HG03064 (cell line): ENCODE measurements around the gene DNASE2.
"Not testable (repeated sequence)": the region's sequence is repeated elsewhere in the genome, so short reads cannot be mapped to it uniquely, and the experiment has no call there.

ENCODE experiments used
- ATAC-seq: cut with Tn5 transposase; IDR thresholded peaks from one replicate; pipeline ENCODE4 v1.9.1; 2021; ENCODE audit warnings: low read depth; ENCODE audit not compliant: unreplicated experiment

The DNASE2 gene

GRCh38 chr19:12881172-12881808, at the start of gene DNASE2:
DNASE2 (minus strand) TSS chr19:12881449; CDS start chr19:12881375, 74 bp downstream.
- ATAC-seq: peak; percentile 62

- no peak for ATAC-seq
Measured at GRCh38 chr19:12930002-12930645, 48.9 kb upstream of the DNASE2 start.

GRCh38 chr19:12924621-12925310, 43.5 kb upstream of the DNASE2 start:
- no peak for ATAC-seq

- ATAC-seq: no peak
Measured at GRCh38 chr19:12922959-12923358, 41.7 kb upstream of the DNASE2 start.

- no peak for ATAC-seq
Measured at GRCh38 chr19:12921047-12921446, 39.8 kb upstream of the DNASE2 start.

GRCh38 chr19:12918253-12918652, 37.0 kb upstream of the DNASE2 start:
- no peak for ATAC-seq

GRCh38 chr19:12915860-12916259, 34.6 kb upstream of the DNASE2 start:
- not testable (repeated sequence) for ATAC-seq

DNA sequence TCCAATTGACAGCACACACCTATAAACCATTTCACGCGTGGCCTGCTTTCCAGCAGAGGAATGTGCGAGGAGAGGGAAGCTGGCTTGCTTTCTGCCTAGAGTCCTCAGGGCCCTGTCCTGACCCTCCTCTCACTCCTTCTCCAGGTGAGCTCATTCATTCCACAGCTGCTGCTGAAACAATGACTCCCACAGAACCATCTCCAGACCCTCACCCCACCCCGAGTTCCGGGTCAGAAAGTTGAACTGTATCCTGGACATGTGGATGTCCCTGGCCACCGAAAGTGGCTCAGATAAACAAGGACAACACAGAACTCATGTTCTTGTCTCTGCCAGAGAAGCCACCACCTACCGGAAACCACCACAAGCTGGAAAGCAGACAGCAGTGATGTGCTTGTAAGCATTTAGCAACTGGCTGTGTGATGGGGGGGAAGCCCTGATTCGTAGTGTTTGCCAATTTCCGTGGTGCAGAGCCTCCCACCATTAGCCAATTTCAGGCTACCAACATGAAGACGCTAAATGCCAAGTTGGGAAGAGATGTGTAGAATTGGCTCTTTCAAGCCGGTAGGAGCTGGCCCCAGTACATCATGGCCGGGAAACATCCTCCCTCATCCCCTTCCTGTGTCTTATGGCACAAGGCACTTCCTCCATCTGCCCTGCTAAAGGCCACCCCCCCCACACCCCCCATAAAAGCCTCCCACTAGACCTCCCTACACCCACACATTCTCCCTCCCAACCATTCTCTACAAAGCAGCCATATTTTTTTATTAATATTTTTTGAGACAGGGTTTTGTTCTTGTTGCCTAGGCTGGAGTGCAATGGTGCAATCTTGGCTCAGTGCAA, 32.8 kb upstream of the DNASE2 start:
- no peak for ATAC-seq

GRCh38 chr19:12913011-12913561, 31.8 kb upstream of the DNASE2 start:
- no peak for ATAC-seq

DNA sequence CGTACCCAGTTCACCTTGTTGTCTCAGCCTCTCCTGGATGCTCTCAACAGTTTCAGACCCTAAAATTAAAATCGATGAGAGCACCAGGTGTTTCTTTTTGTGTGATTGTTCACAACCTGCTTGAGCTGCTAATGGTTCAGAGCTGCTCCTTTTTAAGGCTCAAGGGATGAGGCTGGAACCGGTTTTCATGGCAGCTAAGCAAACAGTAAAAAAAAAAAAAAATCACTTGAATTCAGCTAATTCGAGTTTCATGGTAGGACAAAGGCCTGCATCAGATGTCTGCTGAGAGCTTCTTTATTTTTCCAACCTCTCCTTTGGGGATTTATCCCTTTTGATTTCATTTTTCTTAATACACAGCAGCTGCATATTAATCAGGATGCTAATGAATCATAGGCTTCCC, 31.3 kb upstream of the DNASE2 start:
- ATAC-seq: no peak

DNA sequence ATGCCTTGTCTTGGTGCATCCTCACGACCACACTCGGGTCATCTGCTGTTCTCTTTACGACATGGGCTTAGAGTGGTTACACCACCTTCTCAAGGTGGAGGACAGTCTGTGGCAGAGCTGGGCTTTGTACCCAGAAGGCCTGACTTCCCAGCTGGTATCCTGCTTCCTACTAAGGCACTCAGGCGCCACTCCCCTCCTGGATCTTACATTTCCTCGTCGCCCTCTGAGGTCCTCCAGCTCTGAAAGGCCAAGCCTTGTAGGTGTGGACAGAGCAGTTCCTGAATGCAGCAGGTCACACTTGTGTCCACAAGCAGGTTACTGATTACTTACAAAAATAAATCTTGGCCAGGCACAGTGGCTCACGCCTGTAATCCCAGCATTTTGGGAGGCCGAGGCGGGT, 25.9 kb upstream of the DNASE2 start:
- ATAC-seq: no peak

DNA sequence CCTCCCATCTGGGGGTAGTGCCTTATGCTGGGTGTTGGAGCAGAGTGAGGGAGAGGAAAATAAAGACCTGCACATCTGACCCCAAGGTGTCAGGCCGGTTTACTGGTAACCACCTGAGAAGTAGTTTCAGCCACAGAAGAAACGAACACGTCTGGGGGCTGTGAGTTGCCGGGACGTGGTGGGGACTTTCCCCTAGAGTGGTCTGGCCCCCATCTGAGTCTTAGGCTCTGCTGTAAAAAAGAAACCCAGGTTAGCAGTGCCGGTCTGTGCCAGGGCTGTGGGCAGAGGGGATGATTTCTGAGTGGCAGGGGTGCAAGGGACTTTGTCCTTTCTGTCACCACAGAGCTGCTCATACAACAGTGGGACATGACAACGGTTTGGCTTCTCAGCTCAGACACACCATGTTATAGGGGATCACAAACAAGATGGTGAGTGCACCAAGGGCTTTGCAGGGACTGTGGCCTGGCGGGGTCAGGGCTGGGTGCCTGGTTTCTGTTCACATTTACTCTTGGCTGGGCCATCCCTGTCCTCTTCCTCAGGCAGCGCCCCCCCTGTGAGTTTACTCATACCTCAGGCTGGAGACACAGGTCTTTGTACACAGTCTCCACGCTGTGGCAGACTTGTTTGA, 18.8 kb upstream of the DNASE2 start:
- ATAC-seq: no peak

GRCh38 chr19:12896460-12896859, 15.2 kb upstream of the DNASE2 start:
- no peak for ATAC-seq

DNA sequence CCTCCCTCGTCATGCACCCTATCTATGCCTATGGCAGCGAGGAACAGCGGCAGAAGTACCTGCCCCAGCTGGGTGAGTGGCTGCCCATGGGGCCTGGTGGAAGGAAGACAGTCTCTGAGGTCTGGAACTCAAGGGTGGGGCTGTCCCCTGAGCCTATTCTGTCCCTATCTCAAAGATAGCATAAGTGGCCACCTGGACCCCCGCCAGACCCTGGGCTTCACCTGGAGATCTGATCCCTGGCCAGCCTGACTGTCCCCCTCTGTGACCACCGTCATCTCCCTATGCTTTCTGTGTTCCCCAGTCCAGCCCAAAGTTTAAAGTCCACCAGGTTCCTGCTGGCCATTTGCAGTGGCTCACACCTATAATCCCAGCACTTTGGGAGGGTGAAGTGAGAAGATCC, 12.3 kb upstream of the DNASE2 start:
- ATAC-seq: no peak

- ATAC-seq: no peak
Measured at GRCh38 chr19:12891553-12892021, 10.3 kb upstream of the DNASE2 start.

- ATAC-seq: peak; percentile 76
Measured at GRCh38 chr19:12890787-12891552, 9.7 kb upstream of the DNASE2 start, which contains the start of gene GCDH. GCDH (plus strand) TSS chr19:12891160; CDS start chr19:12891305, 145 bp downstream.

DNA sequence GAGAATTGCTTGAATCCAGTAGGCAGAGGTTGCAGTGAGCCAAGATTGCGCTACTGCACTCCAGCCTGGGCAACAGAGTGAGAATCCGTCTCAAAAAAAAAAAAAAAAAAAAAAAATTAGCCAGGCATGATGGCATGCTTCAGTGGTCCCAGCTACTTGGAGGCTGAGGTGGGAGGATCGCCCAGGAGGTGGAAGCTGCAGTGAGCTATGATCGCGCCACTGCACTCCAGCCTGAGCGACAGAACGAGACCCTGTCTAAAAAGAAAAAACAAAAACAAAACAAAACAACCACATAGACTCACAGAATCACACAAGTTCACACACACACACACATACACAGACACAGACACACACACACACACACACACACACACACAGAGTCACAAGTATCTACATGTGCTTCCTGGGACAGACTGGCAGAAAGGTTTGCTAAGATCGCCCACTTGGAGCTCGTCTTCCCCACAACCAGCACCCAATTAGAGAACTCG, 9.1 kb upstream of the DNASE2 start:
- not testable (repeated sequence) for ATAC-seq

GRCh38 chr19:12888006-12888603, 6.9 kb upstream of the DNASE2 start:
- no peak for ATAC-seq
